ENCODE data around the gene VSX1.

Gene VSX1

GRCh38 chr20:25065072-25065624 lies 16.8 kb downstream of the VSX1 start:
- DNase-seq: no peak

DNA sequence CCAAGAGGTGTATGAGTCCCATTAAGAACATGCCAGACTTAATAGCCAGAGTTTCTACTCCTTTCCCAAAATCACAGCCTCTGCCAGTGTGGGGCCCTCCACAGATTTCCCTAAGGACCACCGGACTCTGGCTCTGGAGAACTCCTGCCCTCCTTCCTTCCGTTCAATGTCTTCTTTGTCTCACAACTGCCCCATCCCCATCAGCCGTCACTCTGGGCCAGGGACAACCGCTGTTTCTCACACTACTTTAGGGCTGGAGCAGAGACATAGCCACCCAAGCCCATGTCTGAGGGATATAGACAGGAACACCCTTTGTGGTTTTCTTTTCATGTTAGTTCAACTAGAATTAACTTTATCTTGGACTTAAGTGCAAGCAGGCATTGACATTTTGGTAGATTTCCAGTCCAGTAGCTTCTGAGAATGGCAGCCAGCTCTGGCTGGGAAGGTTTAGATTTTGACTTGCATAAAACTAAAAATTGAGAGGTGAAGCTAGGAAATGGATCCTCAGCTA lies 17.3 kb downstream of the VSX1 start:
- DNase-seq: no peak

DNA sequence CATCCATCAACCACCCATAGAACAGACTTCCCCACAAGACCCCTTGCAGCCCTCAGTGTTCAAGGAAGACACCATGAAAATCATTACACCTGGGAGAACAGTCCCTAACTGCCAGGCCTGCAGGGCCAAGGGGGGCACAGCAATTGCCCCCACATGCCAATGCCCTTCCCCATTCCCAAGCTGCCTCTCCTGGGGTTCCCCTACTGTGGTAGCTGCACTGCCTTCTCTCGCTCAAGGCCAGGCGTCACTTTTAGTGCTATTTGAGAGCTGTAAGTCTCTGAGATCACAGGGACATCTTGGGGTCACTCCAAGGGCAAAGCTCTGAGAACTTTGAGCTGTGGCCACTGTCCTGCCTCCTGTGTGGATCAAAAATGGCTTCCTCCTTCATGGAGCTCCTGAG lies 18.0 kb downstream of the VSX1 start:
- no peak for DNase-seq

DNA sequence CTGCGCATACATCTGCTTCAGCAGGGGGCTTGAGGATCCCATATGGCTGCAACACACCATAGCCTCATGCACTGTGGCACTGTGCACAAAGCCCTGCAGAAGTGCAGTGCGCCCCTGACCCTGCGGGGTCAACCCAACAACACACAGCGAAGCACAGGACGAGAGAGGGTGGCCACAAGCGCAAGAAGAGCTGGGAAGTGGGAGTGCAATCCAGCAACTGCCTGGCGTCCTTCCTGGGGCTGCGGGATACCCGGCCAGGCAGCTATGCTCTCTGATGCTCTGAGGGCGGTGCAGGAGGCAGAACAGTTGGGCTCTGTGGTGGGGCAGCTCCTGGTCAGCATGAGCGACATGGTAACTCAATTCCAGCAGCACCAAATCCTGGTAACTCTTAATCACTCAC lies 18.4 kb downstream of the VSX1 start:
- DNase-seq: no peak

DNA sequence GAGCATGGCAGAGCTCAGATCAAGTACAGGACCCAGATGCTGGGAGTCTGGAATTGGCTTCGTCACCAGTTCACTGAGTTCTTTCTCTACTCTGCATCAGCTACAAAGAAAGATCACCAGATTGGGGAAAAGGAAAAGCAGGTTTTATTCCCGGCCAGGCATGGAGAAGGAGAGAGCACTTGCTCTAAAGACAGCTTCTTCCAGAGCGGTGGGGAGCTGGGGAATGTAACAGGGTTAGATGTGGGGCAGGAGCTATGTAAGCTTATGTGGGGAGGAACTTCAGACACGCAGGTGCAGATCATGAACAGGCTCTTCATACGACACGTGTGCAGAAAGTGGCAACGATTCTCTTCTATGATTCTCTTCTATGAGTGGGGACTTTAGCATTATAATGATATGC lies 19.1 kb downstream of the VSX1 start:
- DNase-seq: no peak

DNA sequence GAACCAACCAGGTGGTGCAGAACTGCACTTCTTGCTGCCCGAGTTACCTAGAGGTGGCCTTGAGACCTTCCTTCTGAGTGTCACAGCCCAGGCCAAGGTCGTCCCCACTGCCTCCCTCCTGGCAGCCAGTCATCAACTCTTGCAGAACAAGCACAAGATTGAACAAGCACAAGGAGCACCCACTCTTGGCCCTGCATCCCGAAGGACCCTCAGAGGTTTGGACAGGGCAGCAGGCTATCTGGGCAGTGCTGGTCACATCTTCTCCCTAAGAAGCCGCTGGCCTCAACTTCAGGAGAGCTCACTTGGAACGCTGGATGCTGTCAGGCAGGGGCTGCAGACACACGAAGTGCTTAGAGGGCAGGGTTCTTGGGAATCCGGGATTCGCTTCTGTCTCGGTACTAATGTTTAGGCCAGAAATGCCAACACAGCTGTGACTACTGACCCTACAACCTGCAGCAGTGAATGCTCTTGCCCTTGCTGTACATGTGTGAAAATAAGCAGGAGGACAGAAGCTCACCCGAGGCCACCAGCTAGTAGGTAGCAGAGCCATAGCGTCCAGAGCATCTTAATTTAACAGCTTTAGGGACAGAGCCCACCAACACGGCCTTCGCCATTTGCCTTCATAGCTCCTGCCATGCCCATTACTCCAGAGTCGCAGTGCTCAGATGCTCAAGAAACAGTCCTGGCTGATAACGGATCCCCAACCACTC lies 20.0 kb downstream of the VSX1 start:
- DNase-seq: no peak

DNA sequence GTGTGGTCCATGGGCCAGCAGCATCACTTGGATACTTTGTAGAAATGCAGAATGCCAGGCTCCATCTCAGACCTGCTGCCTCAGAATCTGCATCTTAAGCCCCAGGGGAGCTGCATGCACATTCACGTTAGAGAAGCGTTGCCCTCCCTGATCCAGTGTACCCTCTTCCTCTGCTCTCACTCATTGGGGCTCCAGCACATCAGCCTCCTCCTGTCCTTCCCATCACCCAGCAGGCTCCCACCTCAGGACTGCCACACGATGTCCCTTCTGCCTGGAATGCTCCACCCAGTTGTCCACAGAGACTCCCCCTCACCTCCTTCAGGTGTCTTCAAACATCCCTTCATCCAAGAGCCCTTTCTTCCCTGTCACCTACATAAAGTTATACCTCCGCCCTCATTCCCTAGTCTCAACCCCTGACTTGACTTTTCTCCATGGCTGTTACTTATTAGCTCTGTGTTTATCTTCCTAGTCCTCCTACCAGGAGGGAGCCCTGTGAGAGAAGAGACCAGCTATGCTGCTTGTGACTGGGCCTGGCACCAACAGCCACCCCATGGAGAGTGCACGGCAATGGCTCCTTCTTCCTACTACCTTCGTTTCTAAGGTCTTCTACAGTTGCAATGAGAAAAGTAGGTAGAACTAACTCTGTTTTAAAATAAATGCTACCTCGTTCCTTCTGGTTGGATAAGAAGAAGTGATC lies 20.7 kb downstream of the VSX1 start:
- DNase-seq: no peak

- no peak for DNase-seq
Measured at GRCh38 chr20:25059866-25060465, 22.0 kb downstream of the VSX1 start.

DNA sequence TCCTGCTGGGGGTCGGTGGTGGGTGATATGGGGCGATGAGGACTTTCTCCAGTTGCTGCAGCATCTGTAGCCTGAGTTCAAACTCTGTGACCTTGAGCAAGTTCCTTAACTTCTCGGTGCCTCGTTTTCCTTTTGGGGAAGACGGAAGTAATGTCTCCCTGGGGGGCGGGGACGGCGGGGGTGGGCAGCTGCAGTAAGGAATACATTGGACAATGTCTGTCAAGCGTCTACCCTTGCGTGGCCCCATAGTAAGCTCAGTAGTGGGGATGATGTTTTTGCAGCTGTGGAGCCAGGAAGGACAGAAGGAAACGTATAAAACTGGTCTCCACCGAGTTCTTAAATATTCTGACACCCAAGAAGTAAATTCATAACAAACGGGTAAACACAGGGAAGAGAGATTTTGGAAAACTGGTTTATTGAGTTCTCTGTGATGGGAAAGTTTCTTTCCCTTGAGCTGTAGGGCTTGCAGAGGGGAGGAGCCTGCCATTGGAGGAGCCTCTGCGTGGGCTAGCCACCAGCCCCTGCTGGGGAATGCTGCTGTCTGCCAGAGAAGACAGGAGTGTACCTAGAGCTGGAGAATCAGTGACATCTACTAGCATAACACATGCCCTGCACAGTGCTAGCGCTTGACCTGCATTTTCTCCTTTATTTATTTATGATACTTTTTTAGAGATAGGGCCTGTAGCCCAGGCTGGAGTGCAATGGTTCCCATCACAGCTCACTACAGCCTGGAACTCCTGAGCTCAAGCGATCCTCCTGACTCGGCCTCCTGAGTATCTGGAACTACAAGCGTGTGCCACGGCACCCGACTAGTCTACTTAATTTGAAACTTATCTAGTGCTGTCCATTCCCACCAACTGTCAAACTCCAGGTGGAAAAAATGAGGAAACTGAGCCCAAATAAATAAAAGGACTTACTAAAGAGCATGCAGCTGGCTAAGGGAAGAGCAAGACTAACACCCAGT lies 22.8 kb downstream of the VSX1 start:
- DNase-seq: no peak

DNA sequence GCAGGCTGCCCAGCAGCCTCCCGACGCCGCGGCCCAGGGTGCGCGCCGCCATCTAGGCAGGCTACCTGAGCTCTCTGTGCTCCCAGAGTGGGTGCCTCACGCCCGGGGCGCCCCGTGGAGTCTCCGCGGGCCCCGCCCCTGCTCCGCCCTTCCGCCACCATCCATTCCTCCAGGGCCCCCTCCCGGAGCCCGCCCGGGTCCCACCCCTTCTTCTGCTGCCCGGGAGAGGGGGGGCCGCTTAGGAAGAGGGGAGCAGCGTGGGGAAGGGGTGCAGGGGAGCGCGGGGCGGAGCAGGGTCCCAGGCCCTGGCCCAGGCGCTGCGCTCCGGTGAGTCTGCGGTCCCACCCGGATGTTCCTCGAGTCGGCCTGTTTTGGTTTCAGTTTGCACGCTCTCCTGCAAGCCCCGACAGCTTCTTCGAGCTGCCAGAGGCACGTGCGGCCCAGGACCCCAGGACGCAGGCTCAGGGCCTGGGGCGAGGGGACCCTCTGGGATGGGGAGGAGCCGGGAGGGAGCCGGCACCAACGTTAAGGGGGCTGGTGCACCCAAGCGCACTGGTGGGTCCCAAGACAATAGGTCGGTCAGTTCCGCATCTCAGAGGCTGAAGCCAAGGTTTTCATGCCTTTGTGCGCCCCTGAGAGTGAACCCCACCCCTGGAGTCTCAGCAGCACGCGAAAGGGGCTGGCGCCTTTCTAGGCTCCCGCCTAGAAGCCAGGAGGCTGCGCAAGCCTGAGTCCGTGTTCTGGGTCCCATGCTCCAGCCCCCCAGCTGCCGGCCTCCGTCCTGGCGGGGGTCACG lies 23.7 kb downstream of the VSX1 start, which contains the start of gene ACSS1:
ACSS1 (minus strand) TSS at position 89 of the 796 bp plus-strand sequence; CDS start at position 52, 37 bp downstream.
- DNase-seq: no peak

DNA sequence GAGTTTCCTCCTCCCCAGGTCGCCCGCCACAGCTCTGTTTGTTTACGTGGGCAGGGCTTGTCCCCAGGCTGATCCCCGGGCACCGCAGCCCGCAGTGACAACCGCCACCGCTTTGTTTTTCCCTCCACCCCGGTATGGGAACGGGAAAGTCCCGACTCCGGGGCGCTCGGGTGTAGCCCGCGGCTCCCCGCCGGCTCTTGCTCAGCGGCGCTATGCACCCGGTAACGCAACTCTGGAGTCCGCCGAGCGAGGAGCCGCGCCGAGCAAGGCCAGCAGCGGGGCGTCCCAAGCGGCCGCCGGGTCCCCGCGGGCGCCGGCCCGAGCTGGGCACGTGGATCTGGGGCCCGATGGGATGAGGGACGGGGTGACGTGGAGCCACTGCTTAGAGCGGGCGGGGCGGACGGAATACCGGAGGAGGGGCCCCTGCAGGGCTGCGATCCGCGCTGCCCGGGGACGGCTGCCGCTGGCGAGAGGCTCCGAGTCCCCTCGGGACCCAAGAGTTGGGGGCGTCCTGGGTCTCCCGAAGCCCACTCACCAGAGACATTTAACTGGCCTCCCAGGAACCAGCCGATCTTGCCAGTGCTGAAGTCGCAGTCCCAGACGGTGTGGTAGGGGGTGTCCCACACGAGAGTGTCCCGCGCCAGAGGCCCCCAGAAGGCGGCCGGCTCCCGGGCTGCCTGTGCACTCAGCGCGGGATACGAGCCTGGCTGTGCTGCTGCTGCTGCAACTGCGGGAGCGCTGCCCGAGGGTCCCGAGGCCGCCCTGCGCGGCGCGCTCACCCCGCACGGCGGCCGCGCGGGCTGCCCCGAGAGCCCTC lies 24.5 kb downstream of the VSX1 start:
- no peak for DNase-seq

DNA sequence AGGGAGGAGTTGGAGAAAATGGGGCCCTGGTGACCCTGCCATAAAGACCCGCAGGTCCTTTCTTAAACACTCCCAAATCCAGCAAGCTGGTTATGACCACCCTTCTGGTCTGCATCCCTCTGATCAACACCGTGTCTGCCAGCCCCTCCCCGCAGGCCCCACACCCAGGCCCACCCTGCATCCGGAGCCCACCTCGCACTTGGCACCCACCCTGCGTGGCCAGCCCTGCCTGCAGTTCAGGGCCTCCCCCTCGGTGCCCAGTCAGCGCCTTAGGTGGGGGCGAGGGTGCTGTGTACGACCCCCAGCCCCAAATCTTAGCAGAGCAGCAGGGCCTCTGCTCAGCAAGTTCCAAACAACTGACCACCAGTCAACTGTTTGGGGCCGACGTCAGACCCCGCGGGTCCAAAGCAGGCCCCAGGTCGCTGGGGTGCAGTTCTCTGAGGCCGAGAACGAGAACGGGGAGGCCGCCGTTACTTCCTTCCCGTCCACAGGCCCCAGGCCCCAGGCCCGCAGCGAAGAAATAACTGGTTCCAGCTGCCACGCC lies 25.2 kb downstream of the VSX1 start:
- DNase-seq: no peak

GRCh38 chr20:25055711-25056495 lies 26.0 kb downstream of the VSX1 start:
- DNase-seq: no peak

GRCh38 chr20:25054995-25055629 lies 26.8 kb downstream of the VSX1 start:
- no peak for DNase-seq

DNA sequence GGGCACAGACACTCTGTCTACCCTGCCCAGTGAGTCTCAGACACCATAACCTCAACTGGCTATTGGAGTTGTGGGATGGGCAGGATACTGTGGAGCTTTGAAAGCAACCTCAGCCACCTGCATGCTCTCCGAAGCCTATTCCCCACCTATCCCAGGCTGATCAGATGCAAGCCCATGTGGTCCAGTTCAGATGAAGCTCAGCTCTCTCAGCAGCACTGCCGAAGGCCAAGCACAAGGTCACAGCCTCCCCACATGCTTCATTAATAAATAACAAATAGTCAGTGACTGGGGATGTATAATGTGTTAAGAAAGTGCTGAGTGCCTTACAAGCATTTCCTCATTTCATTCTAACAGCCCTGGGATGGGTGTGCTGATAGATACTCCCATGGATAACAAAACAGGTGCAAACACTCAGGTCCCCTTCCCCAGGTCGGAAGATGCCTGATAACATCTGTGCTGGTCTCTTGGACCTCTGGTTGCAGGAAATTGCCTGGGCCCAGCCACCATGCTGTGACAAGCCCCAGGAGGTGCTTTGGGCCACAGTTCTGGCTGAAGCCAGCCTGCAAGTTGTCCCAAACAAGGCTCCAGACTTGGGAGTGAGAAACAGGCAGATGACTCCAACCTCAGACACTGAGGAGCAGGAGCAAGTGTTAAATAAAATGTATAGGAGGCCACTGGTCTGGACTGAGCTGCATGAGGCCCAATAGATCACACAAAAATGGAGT lies 27.7 kb downstream of the VSX1 start:
- no peak for DNase-seq

DNA sequence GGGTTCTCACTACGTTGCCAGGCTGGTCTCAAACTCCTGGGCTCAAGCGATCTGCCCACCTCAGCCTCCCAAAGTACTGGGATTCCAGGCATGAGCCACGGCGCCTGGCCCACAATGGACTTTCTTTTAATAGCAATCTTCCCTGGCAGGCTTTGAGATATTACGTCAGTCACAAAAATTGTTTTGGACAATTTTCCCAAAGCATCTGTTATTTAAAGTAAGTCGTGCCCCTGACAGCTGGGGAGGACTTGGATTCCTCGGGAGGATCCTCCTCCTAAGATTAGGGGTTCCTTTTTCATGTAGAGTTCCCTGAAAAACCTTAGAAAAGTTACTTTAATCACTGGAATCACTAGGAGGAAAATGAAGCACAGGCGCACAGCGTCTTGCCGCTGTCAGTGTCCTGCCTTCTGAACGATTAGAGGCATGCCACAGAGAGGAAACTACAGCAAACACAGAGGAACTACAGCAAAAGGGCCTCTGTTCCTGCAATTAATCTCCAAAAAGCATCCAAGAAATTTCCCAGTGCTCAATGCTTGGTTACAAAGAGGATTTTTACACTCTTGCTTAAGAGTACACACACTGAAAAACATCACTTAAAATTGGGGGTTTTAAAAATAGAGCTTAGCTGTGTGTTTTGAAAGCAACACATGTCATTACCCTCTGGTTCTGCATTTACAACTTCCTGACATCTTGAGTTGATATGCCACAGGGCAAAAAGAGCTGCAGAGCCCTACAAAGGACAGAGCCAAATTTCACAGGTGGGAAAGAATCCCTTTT lies 28.5 kb downstream of the VSX1 start:
- DNase-seq: peak; percentile 29
